GM18499 (cell line): ENCODE measurements around the gene ZNF764.

Experiments
- ATAC-seq: cut with Tn5 transposase; IDR thresholded peaks from one replicate; pipeline ENCODE4 v1.9.1; 2021; ENCODE audit warnings: moderate number of reproducible peaks; ENCODE audit not compliant: insufficient read depth, unreplicated experiment

ZNF764 gene

GRCh38 chr16:30570636-30571444 is 12.7 kb upstream of the ZNF764 start:
- ATAC-seq = no peak

GRCh38 chr16:30569746-30570635 is 11.8 kb upstream of the ZNF764 start:
- no peak for ATAC-seq

GRCh38 chr16:30569281-30569680 is 11.1 kb upstream of the ZNF764 start:
- ATAC-seq = no peak

- no peak for ATAC-seq
These were observed 9.9 kb upstream of the ZNF764 start for GRCh38 chr16:30567991-30568638.

GRCh38 chr16:30567160-30567990 is 9.2 kb upstream of the ZNF764 start:
- ATAC-seq = no peak

- ATAC-seq = no peak
These were observed 8.4 kb upstream of the ZNF764 start for GRCh38 chr16:30566531-30566930.

- no peak for ATAC-seq
These were observed 7.8 kb upstream of the ZNF764 start for GRCh38 chr16:30565984-30566383.

- no peak for ATAC-seq
These were observed 7.4 kb upstream of the ZNF764 start for GRCh38 chr16:30565526-30565925.

- no peak for ATAC-seq
These were observed 3.8 kb upstream of the ZNF764 start for GRCh38 chr16:30562021-30562420.

GRCh38 chr16:30561089-30561816 is 3.1 kb upstream of the ZNF764 start:
- no peak for ATAC-seq

GRCh38 chr16:30559690-30560089 is 1.5 kb upstream of the ZNF764 start:
- ATAC-seq = no peak

- no peak for ATAC-seq
These were observed 709 bp upstream of the ZNF764 start for GRCh38 chr16:30558789-30559377.

GRCh38 chr16:30557707-30557956 is 542 bp downstream of the ZNF764 start:
- ATAC-seq = peak; percentile 3

- ATAC-seq = no peak
These were observed 2.1 kb downstream of the ZNF764 start for GRCh38 chr16:30556125-30556473.

GRCh38 chr16:30555315-30556124 is 2.7 kb downstream of the ZNF764 start:
- no peak for ATAC-seq

- ATAC-seq = no peak
These were observed 3.4 kb downstream of the ZNF764 start for GRCh38 chr16:30554557-30555314.

GRCh38 chr16:30553393-30553899 is 4.7 kb downstream of the ZNF764 start:
- no peak for ATAC-seq

GRCh38 chr16:30552956-30553355 is 5.2 kb downstream of the ZNF764 start:
- no peak for ATAC-seq
